Activated CD8-positive, alpha-beta memory T cell treated with anti-CD3 and anti-CD28 coated beads, Interleukin-2, amount 50 U/mL, for 4 hours (primary cell): ENCODE data around the gene MEIKIN.
"Not testable (repeated sequence)": the region's sequence is repeated elsewhere in the genome, so short reads cannot be mapped to it uniquely, and the experiment has no call there.

ENCODE experiments used
- DNase-seq: peaks from one replicate; pipeline ENCODE4 v3.0.0-alpha.2; 2020

MEIKIN gene

DNA sequence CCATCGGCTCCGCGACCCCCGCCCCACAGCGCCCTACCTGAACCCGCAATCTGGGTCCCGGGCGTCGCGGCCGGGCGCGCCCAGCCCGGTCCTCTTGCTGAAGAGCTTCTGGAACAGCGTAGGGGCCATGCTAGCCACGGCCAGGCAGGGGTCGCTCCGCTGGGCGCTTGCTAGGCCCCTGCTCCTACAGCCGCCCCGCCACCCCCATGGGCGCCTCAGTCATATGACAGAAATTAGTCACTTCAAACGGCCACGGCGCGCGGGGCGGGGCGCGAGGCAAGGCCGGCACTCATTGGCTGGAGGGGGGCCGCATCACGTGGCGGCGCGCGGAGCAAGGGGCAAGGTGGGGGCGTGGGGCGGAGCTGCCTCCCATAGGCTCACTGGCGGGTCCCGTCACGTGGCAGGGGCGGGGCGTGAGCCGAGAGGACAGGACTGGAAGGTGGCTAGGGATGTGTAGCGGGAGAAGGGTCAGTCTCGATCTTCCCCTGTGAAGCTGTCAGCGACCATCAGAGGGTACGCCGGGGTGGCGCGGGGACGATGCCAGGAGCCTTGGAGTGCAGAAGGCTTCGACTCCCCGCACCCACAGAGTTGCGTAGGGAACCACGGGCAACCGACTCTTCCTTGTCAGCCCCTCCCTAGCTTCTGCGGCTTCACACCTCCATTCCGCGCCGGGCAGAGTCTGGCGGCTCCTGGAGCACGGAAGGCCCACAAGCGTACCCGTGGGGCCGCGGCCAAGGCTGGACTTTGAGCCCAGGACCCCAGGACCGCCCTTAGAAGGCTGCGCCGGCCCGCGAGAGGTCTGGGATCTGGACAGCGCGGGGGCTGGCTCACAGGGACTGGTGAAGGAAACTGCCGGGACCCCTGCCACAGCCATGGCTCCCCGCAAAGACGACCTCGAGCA, 148.4 kb downstream of the MEIKIN start, which contains the start of gene FNIP1:
Gene FNIP1, minus strand, starts transcription at position 225 of the 901 bp plus-strand sequence. Its CDS starts 96 bp downstream, at position 129.
- DNase-seq, result peak; percentile 99

DNA sequence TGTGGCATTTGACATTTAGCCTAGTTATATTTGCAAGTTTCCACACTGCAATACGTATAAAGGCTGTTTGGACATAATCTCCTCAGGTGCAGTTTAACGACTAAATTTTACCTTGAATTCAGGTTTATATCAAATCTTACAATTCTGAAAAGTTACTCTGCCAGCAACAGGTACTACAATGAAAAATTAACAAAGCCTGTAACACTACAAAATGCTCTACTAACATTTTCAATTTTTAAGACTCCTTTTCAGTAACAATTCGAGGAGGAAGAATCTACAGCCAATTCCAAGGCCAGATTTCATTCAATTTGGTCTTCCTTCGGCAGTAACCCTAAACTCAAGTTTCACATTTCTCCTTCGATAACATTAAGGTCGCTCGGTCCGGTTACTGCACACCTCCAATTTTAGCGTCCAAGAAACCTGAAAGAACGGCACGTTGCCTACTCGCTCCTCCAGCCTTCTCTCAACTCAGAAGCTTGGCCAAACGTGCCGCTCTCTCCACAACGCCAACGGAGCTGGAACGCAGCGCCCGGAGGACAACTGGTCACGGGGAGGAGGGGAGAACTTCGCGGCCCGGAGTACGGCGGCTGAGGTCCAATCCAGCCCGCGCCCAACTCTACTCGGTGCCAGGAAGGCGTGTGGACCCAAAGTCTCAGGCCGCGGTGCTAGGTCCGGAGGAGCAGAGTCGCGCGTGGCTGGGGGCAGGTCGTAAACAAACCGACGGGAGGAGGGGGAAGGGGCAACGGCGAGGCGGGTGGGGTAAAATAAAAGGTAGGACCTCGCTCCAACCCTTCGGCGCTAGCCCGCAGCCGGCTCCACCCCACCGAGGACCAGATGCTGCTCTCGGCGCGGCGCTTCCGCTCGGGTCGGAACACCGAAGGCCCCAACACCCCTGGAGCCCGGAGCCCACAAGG, 149.3 kb downstream of the MEIKIN start:
- DNase-seq, result no peak

DNA sequence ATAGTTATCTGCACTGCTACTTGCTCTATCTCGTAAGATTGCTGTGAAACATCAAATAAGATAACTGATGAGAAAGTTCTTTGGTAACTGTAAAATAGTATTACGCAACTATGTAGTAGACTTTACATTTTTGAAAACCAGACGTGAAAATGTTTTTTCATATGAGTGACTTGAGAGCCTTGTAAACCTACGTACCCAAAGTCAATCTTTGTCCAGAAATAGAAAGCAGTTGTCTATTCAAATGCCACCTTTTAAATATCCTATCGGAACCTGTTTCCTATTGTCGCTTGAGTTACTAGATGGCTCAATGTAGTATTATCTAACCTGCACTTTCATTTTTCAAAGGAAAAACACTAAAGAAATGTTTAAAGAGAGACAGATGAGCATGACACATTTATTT, 150.2 kb downstream of the MEIKIN start:
- no peak for DNase-seq

DNA sequence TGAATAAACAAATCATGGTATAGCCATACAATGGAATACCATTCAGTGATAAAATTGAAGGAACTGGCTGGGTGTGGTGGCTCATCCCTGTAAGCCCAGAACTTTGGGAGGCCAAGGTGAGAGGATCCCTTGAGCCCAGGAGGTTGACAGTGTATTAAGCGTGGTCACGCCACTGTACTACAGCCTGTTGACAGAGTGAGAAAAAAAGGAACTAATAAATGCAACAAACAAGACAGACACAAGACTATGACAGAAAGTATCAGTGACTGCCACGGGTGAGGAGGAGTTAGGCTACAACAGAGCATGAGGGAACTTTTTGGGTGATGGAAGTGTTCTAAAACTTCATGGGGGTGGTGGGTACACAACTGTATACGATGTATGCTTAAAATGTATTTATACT, 150.9 kb downstream of the MEIKIN start:
- DNase-seq, result no peak

DNA sequence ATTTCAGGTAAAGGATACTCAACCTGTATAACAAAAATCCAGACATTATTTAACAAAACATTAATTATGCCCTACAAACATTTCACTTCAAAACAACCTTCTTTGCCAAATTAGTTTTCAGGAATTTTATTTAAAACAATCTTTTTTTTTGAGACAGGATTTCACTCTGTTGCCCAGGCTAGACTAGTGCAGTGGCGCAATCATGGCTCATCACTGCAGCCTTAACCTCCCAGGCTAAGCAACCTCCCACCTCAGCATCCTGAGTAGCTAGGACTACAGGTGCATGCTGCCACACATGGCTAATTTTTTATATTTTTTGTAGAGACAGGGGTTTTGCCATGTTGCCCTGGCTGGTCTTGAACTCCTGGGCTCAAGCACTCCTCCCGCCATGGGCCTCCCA, 152.6 kb downstream of the MEIKIN start:
- no peak for DNase-seq

DNA sequence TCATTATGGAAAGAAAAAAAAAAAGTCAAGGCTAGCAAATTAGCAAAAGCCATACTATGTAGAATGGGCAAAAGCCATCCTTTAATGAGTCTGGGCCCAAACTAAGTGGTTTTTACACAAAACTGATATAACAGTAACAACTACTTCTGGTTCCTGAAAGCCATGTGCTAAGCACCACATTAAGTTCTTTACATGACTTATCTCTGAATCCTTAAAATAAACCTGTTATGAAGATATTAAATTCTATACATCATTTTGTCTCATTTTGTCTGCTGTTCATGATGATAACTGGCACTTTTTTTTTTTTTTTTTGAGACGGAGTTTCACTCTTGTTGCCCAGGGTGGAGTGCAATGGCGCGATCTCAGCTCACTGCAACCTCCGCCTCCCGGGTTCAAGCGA, 153.6 kb downstream of the MEIKIN start:
- no peak for DNase-seq

DNA sequence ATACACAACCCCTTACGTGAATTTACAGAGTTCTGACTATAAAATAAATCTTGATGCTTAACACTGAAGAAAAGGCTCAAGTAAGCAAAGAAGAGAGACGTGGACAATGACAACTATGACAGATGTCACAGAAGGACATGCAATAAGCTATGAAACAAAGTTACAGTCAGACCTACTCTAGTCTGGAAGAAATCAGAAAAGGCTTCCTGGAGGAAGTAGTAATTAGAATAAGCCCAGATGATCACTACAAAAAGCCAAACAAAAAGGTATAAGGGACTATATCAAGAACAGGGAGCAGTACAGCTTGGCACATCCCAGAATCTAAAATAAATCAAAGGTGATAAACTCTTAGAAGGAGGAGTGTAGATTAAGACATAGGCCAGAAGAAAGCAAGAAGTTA, 154.9 kb downstream of the MEIKIN start:
- DNase-seq, result no peak

DNA sequence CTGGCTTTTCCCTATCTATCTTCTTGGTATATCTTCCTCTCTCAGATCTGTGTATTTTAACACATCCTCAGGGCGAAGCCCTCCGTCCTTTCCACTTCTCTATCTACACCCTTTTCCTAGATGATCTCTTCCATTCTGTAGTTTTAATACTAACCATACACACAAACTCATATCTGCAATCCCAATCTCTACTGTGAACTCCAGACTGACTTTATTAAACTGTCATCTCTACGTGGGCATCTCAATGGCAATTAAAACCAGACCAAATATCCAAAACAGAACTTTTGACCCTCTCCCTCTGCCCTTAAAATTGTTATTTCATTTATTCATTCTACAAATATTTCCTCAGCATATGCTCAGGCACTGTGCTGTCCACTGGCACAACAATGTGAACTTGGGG, 155.7 kb downstream of the MEIKIN start:
- DNase-seq, result no peak

DNA sequence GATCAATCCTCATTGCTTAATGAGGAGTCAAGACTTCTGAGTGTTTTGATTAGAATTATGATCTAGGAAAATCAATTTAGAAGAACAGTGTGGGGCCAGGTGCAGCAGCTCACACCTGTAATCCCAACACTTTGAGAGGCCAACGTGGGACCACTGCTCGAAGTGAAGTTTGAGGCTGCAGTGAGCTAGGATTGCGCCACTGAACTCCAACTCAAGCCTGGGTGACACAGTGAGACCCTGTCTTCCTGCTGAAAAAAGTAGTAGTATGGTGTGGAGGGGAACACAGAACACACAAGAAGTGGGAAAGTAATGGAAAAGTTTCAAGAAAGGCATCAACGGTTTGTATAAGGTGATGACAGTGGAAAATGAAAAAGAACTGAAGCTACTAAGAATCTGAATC, 157.7 kb downstream of the MEIKIN start:
- no peak for DNase-seq

DNA sequence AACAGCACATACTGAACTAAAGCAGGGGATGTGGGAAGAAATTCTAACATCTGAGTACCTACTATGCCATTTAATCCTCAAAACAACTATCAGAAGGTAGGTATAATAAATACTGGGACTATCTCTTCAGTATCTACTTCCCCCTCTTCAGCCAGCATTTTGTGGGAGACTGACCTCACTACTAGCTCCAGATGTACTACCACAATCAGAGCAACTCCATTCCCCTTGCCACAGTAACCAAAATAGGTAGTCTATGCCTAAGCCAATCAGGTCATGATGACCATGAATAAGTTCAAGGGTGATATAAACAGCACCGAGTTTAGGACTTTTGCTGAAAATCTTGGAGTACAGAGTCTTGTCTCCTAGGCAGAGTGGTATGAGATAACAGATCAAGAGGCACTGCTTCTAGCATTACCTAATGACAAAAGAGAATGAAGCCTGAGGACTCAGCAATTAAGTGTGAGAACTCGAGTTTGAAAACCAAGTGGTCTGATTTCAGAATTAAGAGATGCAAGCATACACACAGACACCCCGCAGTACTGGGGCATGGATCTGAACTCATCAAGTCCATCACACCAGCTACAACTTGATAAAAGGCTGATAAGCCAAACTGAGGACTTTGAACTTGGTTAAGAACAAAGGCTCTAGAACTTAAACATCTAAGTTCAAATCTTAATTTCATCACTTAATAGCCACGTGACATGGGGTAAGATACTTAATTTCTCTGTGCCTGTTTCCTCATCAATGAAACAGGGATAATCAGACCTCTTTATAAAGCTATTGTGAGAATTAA, 158.4 kb downstream of the MEIKIN start:
- no peak for DNase-seq

DNA sequence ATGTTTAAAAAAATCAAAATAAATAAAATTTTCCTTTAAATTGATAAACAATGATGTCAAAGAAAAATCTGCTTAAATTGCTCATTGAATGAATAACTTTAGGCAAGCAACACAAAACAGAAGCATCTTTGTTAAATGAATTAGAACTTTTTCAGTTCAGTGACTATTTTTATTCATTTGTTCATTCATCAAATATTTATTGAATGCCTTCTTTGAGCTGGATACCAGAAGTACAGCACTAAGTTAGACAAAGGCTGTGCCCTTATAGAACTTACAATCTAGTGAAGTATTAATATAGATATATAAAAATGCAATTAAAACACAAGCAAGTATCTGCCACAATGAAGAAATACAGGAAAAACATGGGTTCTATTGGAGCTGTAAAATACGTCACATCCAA, 159.4 kb downstream of the MEIKIN start:
- no peak for DNase-seq

DNA sequence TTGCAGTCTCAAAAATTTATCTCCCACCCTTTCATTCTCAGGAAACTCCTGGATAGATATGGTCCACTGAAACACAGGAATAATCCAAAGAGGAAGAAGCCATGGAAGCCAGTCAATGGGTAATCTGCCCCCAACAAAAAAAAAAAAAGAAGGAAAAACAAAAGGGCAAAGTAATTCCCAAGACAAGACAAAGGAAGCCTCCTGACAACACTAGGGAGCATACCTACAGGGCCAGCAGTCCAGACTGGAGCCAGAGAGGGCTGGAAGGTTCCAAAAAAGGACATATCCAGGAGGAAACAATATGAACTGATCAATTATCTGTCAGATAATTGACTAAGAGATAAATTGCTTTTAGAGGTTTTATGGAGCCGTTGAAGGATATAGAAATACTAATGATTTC, 161.6 kb downstream of the MEIKIN start:
- DNase-seq, result no peak

DNA sequence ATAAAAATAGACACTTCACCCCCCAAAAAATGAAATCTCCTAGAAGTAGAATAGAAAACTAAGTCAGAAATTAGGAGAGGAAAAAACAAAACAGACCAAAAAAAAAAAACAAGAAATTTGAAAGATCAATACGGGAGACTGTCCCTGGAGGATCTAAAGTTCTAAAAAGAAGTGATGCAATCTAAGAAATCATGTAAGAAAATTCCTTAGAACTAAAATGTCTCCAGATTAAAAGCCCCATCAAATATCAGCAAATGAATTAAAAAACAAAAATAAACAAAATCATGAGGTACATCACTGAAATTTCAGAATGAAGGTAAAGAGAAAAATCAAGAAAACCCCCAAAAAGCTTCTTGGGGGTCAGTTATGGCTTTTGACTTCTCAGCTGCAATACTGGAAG, 162.1 kb downstream of the MEIKIN start:
- no peak for DNase-seq

DNA sequence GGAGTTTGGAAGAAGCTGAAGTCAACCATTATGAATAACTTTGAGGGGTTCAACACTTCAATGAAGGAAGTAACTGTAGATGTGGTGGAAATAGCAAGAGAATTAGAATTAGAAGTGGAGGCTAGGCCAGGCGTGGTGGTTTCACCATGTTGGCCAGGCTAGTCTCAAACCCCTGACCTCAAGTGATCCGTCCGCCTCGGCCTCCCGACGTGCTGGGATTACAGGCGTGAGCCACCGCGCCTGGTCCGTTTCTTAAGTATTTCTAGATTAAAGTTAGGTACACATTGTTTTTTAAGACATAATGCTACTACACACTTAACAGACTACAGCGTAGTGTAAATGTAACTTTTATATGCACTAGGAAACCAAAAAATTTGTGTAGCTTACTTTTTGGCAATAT, 162.7 kb downstream of the MEIKIN start:
- DNase-seq, result no peak

DNA sequence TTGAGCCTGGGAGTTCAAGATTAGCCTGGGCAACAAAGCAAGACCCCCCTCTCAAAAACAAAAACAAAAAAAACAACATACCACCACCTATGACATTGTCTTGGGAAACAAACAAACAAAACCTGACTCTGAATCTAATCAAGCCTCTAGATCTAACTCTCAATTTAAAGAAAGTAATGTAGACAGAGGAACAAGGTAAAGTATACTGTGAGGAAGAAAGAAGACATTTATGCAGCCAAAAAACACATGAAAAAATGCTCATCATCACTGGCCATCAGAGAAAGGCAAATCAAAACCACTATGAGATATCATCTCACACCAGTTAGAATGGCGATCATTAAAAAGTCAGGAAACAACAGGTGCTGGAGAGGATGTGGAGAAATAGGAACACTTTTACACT, 167.3 kb downstream of the MEIKIN start:
- DNase-seq, result not testable (repeated sequence)

DNA sequence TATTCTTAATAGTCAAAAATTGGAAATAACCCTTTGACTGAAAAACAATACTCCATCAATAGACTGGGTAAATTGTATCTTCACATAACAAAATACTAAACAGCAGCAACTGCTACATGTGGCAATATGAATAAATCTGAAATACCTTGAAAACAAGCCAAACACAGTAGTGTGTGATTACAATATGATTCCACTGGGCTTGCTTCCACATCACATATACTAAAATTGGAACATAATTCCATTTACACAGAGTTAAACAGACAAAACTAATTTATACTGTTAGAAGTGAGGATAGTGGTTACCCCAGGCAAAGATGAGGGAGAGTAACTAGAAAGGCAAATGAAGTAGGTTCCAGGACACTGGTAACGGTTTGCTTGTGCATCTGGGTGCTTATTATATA, 169.0 kb downstream of the MEIKIN start:
- no peak for DNase-seq

DNA sequence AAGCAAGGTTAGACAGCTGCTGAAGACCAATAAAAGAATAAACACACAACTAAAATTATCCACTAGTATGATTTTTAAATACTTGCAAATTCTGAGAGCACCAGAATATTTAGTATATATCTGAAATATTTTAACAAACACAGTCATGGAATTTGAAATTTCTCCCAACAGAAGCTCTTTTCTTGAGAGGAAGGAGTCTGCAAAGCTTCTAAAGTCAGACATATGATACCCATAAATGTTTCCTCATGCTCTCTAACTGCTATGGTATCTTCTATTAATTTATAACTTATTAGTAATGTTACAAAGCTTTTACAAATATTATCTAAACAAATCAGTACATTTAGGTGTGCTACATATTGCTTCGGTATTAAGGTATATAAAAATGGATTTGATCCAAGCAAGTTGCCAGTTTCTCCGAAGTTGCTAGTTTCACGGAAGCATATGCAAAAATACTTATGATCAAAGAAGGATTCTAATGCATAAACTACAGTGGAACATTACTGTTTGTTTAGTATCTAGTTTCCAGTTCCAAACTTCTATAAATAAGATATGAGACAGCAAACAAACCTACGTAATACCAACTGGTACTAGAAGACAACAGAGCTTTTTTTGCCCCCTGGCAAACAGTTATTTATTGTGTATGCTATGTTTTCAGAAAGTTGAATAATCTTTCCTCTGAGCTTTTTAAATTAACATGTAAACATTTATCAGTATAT, 170.7 kb downstream of the MEIKIN start:
- DNase-seq, result no peak

DNA sequence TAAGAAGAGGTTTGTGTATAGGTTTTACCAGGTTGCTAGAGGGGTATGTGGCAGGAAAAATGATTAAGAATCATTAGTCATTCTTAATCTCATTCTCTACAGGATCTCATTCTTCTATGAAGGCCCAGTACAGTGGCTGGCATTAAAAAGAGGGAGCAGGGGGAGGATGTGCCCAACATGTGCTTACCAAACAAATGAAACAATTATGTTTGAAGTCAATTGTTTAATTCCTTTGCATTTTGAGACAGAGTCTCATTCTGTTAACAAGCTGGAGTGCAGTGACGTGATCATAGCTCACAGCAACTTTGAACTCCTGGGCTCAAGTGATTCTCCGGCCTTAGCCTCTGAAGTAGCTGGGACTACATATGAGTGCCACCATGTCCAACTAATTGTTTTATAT, 171.7 kb downstream of the MEIKIN start:
- DNase-seq, result no peak

DNA sequence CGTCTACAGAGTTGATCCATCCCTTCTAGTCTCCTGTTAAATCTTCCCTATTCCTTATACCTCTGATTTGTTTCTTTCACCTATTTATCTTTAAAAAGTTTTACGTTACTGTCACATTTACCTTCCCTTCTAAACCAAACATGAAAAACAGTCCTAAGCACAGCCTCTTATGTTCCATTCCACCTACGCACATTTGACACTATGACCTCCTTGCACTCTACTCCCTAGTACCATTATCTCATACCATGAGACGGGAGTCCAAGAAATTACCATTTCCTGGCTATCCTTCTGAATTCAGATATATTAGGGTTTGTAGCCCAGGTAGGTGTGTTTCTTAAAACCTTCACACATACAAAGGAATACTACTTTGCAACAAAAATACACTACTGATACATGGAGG, 173.8 kb downstream of the MEIKIN start:
- no peak for DNase-seq

DNA sequence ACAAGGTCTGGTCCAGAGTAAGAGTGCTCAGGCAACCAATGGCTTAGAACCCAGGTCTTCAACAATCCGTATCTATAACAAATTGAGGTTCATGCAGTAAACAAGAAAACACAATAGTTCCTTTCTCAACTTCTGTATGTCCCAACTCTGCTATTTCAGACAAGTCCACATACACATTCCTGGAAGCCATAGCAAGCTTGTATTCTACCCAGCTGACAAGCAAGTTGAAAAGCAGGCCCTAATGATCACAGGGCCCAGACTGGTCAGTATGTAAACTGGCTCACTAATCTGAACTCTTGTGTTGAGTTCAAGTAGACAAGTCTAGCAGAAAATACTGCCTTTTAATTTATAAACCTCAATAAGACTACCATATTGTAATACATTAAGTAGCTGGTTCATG, 175.5 kb downstream of the MEIKIN start:
- DNase-seq, result no peak

DNA sequence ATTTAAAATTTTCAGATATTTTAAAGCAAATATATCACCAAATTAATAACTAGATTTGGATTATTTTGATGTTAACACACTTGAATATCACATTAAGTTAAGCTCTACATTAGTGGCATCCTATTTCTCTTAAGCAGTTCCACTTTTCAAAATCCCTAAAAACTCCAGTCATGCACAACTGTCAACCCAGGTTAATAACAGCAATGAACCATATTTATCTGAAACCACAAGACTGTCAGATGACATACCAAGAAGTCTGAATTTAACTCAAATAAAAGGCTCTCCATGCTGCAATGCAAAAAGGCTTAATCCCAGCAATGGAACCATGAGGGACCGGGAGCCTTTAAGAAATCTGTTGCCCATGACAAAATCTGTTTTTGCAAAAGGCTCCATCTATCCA, 176.1 kb downstream of the MEIKIN start:
- DNase-seq, result no peak

DNA sequence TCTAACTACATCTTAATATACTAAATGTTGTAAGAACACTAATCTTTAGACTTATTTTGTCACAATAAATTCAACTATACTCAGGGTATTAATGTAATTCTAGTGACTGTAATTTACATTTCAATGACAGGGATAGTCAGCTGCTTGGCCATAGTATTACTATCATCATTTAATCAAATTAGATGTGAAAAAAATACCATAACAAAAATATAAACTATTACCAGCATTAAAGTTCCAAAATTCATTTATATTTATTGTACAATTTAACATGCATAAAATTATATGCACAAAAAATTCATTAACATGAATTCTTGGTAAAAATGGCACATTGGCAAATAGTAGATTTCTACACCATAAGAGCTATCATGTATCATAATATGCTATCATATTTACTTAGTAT, 177.6 kb downstream of the MEIKIN start:
- no peak for DNase-seq
